Measurements from ENCODE around the gene RPS6KA5. TPM values are rescaled to one million over a fixed set of nuclear protein-coding genes. Genes with fewer than 3 reads are reported as not detected.

Gene RPS6KA5
- total and polyA plus RNA-seq, 9 of the 15 experiments (the other 6 are each of a cell fraction or from before 2014, with no cell fraction given): 0.88 to 7.7 (median 4.7) TPM

- TF ChIP-seq JUN (IDR thresholded peaks at IDR 0.05; ENCODE audit: borderline replicate concordance, low read depth, low read length): peak; percentile 70
- TF ChIP-seq JUN (CRISPR knock-in tag; IDR thresholded peaks at IDR 0.05; ENCODE audit: borderline replicate concordance): no peak
- TF ChIP-seq NCOA4 (IDR thresholded peaks at IDR 0.05; ENCODE audit: partially characterized antibody): no peak
- no peak for TF ChIP-seq TAF1 (IDR thresholded peaks at IDR 0.05; ENCODE audit: control insufficient read depth, extremely low read depth, insufficient read depth, low read length, severe bottlenecking)
- TF ChIP-seq, protein P1, sequence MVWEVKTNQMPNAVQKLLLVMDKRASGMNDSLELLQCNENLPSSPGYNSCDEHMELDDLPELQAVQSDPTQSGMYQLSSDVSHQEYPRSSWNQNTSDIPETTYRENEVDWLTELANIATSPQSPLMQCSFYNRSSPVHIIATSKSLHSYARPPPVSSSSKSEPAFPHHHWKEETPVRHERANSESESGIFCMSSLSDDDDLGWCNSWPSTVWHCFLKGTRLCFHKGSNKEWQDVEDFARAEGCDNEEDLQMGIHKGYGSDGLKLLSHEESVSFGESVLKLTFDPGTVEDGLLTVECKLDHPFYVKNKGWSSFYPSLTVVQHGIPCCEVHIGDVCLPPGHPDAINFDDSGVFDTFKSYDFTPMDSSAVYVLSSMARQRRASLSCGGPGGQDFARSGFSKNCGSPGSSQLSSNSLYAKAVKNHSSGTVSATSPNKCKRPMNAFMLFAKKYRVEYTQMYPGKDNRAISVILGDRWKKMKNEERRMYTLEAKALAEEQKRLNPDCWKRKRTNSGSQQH (CRISPR knock-in tag; IDR thresholded peaks at IDR 0.05): no peak
- peak; percentile 86; the same call in 1 of the 2 replicates for TF ChIP-seq ZNF76 (CRISPR knock-in tag; IDR thresholded peaks at IDR 0.05; ENCODE audit: borderline replicate concordance)
- TF ChIP-seq LEF1 (IDR thresholded peaks at IDR 0.05): peak; percentile 77; the same call in 1 of the 2 replicates
- TF ChIP-seq ZNF324 (CRISPR knock-in tag; IDR thresholded peaks at IDR 0.05): 0 out of 2 replicates have a peak, but pooled peaks have one; percentile 36
- TF ChIP-seq ARHGAP35 (IDR thresholded peaks at IDR 0.05; ENCODE audit: partially characterized antibody): no peak
- TF ChIP-seq TEAD1 (CRISPR knock-in tag; IDR thresholded peaks at IDR 0.05): peak in 1 of 2 experiments; percentile 57; a peak in 1 of 4 replicates
- TF ChIP-seq ZNF311 (CRISPR knock-in tag; IDR thresholded peaks at IDR 0.05): peak; percentile 93
- TF ChIP-seq ATF3 (IDR thresholded peaks at IDR 0.05): peak; percentile 94
- no peak for TF ChIP-seq ATF3 (CRISPR knock-in tag; conservative IDR thresholded peaks at IDR 0.05)
- no peak for TF ChIP-seq ZNF561 (CRISPR knock-in tag; conservative IDR thresholded peaks at IDR 0.05)
- TF ChIP-seq ZNF668 (CRISPR knock-in tag; IDR thresholded peaks at IDR 0.05): peak; percentile 77; the same call in 1 of the 2 replicates
- TF ChIP-seq, protein P2, sequence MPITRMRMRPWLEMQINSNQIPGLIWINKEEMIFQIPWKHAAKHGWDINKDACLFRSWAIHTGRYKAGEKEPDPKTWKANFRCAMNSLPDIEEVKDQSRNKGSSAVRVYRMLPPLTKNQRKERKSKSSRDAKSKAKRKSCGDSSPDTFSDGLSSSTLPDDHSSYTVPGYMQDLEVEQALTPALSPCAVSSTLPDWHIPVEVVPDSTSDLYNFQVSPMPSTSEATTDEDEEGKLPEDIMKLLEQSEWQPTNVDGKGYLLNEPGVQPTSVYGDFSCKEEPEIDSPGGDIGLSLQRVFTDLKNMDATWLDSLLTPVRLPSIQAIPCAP (CRISPR knock-in tag; IDR thresholded peaks at IDR 0.05; ENCODE audit: borderline replicate concordance): no peak
- peak in 1 of 2 experiments; percentile 42; a peak in 1 of 4 replicates for TF ChIP-seq FOXA3 (CRISPR knock-in tag; conservative IDR thresholded peaks at IDR 0.05 in 1 of 2, IDR thresholded peaks at IDR 0.05 in 1 of 2)
- TF ChIP-seq NFXL1 (CRISPR knock-in tag; IDR thresholded peaks at IDR 0.05): 0 out of 2 replicates have a peak, but pooled peaks have one; percentile 43
- peak; percentile 67; the same call in 1 of the 2 replicates for TF ChIP-seq PTTG1 (tag; IDR thresholded peaks at IDR 0.05; ENCODE audit: low read depth)
- TF ChIP-seq ZZZ3 (IDR thresholded peaks at IDR 0.05): no peak
- no peak for TF ChIP-seq ZNF431 (CRISPR knock-in tag; IDR thresholded peaks at IDR 0.05)
- no peak for TF ChIP-seq ZKSCAN1 (IDR thresholded peaks at IDR 0.05; ENCODE audit: low read depth, low read length)
- TF ChIP-seq NFYB (IDR thresholded peaks at IDR 0.05; ENCODE audit: extremely low read depth, insufficient read length): no peak
- TF ChIP-seq FOXA1 (IDR thresholded peaks at IDR 0.05; ENCODE audit: borderline replicate concordance): no peak
- 0 out of 2 replicates have a peak, but pooled peaks have one; percentile 44 for TF ChIP-seq NFRKB (IDR thresholded peaks at IDR 0.05; ENCODE audit: low read depth)
- no peak for TF ChIP-seq NR2C1 (IDR thresholded peaks at IDR 0.05)
- TF ChIP-seq NR2C1 (tag; IDR thresholded peaks at IDR 0.05): peak; percentile 64
- peak; percentile 77 for TF ChIP-seq ZNF239 (CRISPR knock-in tag; IDR thresholded peaks at IDR 0.05)
These were observed 90.3 kb downstream of the RPS6KA5 start (continued) for GRCh38 chr14:90970167-90970600.
